Heart left ventricle (tissue), 16 donors: ENCODE results near the gene RPL7A. TPM values are rescaled to one million over a fixed set of nuclear protein-coding genes. Genes with fewer than 3 reads are reported as not detected.
"Not testable (repeated sequence)": the region's sequence is repeated elsewhere in the genome, so short reads cannot be mapped to it uniquely, and the experiment has no call there.

Experiments used
- ATAC-seq, 4 donors: fragments of 200-7000 bp; cut with Tn5 transposase; one replicate each; pipeline ENCODE4 v1.9.1; 2020 to 2022; ENCODE audit warnings: moderate library complexity in 4 of 4, mild to moderate bottlenecking in 3 of 4, moderate number of reproducible peaks in 1 of 4
- DNase-seq, 5 donors: peaks; one replicate each; pipeline ENCODE4 v3.0.0-alpha.2; 2020
- H3K27ac ChIP-seq, 12 donors: fragments of 200-600 bp; sonication (generic) in 4 of 12; one replicate each; pipeline versions ENCODE4 v1.5.0 to v1.8.0; 2016 to 2022; ENCODE audit warnings: mild to moderate bottlenecking in 2 of 12
- H3K27me3 ChIP-seq, 9 donors: fragments of 200-600 bp; sonication (generic) in 2 of 9; one replicate each; pipeline versions ENCODE4 v1.5.1 to v1.8.0; 2016 to 2022; ENCODE audit warnings: mild to moderate bottlenecking in 3 of 9
- H3K36me3 ChIP-seq, 9 donors: fragments of 200-600 bp; sonication (generic) in 2 of 9; one replicate each; pipeline versions ENCODE4 v1.5.0 to v1.8.0; 2018 to 2022; ENCODE audit warnings: mild to moderate bottlenecking in 2 of 9
- H3K4me1 ChIP-seq, 12 donors: fragments of 200-600 bp; sonication (generic) in 4 of 12; one replicate each; pipeline versions ENCODE4 v1.5.0 to v1.8.0; 2016 to 2022; ENCODE audit warnings: mild to moderate bottlenecking in 3 of 12
- H3K4me3 ChIP-seq, 12 donors: fragments of 200-600 bp; sonication (generic) in 4 of 12; one replicate each; pipeline versions ENCODE4 v1.5.0 to v1.8.0; 2017 to 2022; ENCODE audit warnings: mild to moderate bottlenecking in 9 of 12, moderate library complexity in 4 of 12
- H3K9me3 ChIP-seq, 12 donors: fragments of 200-600 bp; sonication (generic) in 4 of 12; one replicate each; pipeline versions ENCODE4 v1.5.0 to v1.8.0; 2016 to 2022; ENCODE audit warnings: mild to moderate bottlenecking in 1 of 12
- CTCF ChIP-seq, 12 donors: fragments of 200-600 bp; sonication (generic) in 4 of 12; IDR thresholded peaks; one replicate each; pipeline versions ENCODE4 v1.5.0 to v1.8.0; 2018 to 2022; ENCODE audit warnings: antibody characterized with exemption in 12 of 12, mild to moderate bottlenecking in 5 of 12
- POLR2A ChIP-seq, 2 donors: fragments of 450-650 bp; IDR thresholded peaks; one replicate each; pipeline ENCODE4 v1.6.1; 2017; ENCODE audit warnings: antibody characterized with exemption in 2 of 2, mild to moderate bottlenecking in 2 of 2, moderate library complexity in 2 of 2
- WGBS, 4 donors: extraction: QIAGEN DNeasy Blood & Tissue Kit in 2 of 4; methylation state at CpG; one replicate each; pipeline versions ENCODE4 v1.1.5 to v1.1.7; 2013 to 2018; 5-methylcytosine and 5-hydroxymethylcytosine counted together
- intact Hi-C, 10 donors: fragments of 100-400 bp; cut with DNase I; formaldehyde crosslinking; loops; one replicate each; pipeline versions ENCODE4 v1.11.1 to v1.14.2; 2022
- polyA plus RNA-seq, 2 donors: library from polyadenylated mRNA; stranded (reverse); fragments of 200-250 nt; gene quantifications; one replicate each; pipeline ENCODE4 v1.2.3, GENCODE V29; 2013
- total RNA-seq, 9 donors: library from RNA; depleted of rRNA in 2 of 9; stranded (reverse); fragments of >200 nt in 2 of 9; fragmentation: NEBNext Ultra II Directional in 3 of 9; extraction: Animal tissue kit (Norgen Biotek cat#: 25700) in 3 of 9; gene quantifications; one replicate each; pipeline versions ENCODE4 v1.1.0 to v1.2.4, GENCODE V29; 2016 to 2023
- donor health status: ischemic (EF 13 %, LVEDD 7.1; RV severe dilation, severe dysfunction).
- donor health status: healthy with polysubstance abuse.
- donor health status: DM: no; HTN: yes; CAD: no.
- donor health status: DM: no; HTN: no; CAD: no.
- donor health status: ischemic (EF 25% LVEDD 6.9; RV normal size, moderate dysfunction).
- donor health status: ischemic (EF 25% LVEDD 5.7; RV mildly dilated, moderate dysfunction).
- donor health status: healthy.
- donor health status: DM: yes; HTN: yes; CAD: no.
- donor health status: ischemic (EF 35%, LVEDD 5.7; RV mildly dilated, moderate dysfunction).
- donor health status: nonischemic (EF 11% LVEDD 7.7; RV severe dilation, severe dysfunction).
- donor health status: DM: yes; HTN: yes; CAD: no.
- donor health status: PGD.
- donor health status: ischemic (EF 29% LVEDD 5.4; RV normal size, mild dysfunction).
- donor health status: nonischemic (EF 23%, LVEDD 6.1; RV moderate dilation, normal function).

The RPL7A gene
- total and polyA plus RNA-seq, 11 donors, result 845 to 2,727 (median 1,045) TPM

- peak; percentile 94 to 98 (median 98) for ATAC-seq
- Histone ChIP-seq H3K9me3 (peaks cover 0 to 10% (median 0%) of the 10 kb centered on the region in 12 donors), H3K4me1 (peaks cover 3 to 50% (median 39%) of the 10 kb centered on the region in 12 donors), H3K36me3 (peaks cover 0 to 14% (median 5%) of the 10 kb centered on the region in 9 donors), H3K27me3 (no peaks in the 10 kb centered on the region), H3K4me3 (peak within 1 kb of the TSS; percentile 75 to 100 (median 94)), H3K27ac (peak within 1 kb of the TSS; percentile 83 to 98 (median 94))
- peak in 2 of 12 donors; percentile 4 to 11 for TF ChIP-seq CTCF (IDR thresholded peaks at IDR 0.05)
- peak in 1 of 2 donors; percentile 94 for TF ChIP-seq POLR2A (IDR thresholded peaks at IDR 0.05)
- 0 to 1% (median 0%) methylated on average over 16 to 120 of the region's 120 CpGs for WGBS, 4 donors
- intact Hi-C loops, result loop anchor here in 5 of 10 donors (1.0 to 5.0 kb wide), 7 partner anchors 19 to 83 kb away; partner anchors contain the start of genes SURF6 (in 4 of the 5), CACFD1 (in 1 of the 5), MED22 (in 1 of the 5) and REXO4 (in 1 of the 5)
- peak; percentile 95 to 99 (median 97) for DNase-seq
Observed at GRCh38 chr9:133375724-133376654, 28.0 kb downstream of the RPL7A start, which contains the start of the genes STKLD1 and SURF4. STKLD1 (plus strand) TSS chr9:133376366; CDS start chr9:133376474, 108 bp downstream. SURF4 (minus strand) TSS chr9:133376060; CDS start chr9:133375969, 91 bp downstream.

DNA sequence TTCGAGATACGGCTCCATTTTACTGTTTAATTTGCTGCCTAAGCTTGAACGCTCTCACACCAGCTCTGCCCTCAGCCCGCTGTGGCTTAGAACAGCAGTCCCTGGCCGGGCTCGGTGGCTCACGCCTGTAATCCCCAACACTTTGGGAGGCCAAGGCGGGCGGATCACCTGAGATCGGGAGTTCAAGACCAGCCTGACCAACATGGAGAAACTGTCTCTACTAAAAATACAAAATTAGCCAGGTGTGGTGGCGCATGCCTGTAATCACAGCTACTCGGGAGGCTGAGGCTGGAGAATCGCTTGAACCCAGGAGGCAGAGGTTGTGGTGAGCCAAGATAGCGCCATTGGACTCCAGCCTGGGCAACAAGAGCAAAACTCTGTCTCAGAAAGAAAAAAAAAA lies 29.3 kb downstream of the RPL7A start:
- H3K9me3 ChIP-seq, ATAC-seq, H3K27ac ChIP-seq, H3K4me3 ChIP-seq, H3K27me3 ChIP-seq, DNase-seq: not testable (repeated sequence)
- peaks cover 0 to 37% (median 26%) of the 10 kb centered on the region in 12 donors for H3K4me1 ChIP-seq
- WGBS, 4 donors, result 93 to 95% (median 94%) methylated on average over 14 of the region's 14 CpGs
- intact Hi-C loops, result loop anchor here in 4 of 10 donors (2.0 to 5.0 kb wide), 5 partner anchors 20 to 82 kb away; partner anchors contain the start of genes SURF6 (in 2 of the 4), CACFD1 (in 1 of the 4), MED22 (in 1 of the 4) and REXO4 (in 1 of the 4)
- peaks cover 0 to 12% (median 5%) of the 10 kb centered on the region in 9 donors for H3K36me3 ChIP-seq

DNA sequence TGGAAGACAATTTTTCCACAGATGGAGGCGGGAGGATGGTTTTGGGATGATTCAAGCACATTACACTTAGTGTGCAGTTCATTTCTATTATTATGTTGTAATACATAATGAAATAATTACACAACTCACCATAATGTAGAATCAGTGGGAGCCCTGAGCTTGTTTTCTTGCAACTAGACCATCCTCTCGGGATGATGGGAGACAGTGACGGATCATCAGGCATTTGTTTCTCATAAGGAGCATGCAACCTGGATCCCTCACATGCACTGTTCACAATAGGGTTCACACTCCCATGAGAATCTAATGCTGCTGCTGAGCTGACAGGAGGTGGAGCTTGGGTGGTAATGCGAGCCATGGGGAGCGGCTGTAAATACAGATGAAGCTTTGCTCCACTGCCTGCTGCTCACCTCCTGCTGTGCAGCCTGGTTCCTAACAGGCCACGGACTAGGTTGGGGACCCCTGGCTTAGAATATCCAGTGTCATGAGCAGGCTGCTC lies 29.8 kb downstream of the RPL7A start:
- intact Hi-C loops, result loop anchor here in 4 of 10 donors (2.0 to 5.0 kb wide), 5 partner anchors 21 to 81 kb away; partner anchors contain the start of genes SURF6 (in 2 of the 4), CACFD1 (in 1 of the 4), MED22 (in 1 of the 4) and REXO4 (in 1 of the 4)
- Histone ChIP-seq H3K36me3 (peaks cover 0 to 11% (median 4%) of the 10 kb centered on the region in 9 donors), H3K4me1 (peaks cover 0 to 32% (median 22%) of the 10 kb centered on the region in 12 donors), H3K4me3 (no peak overlapping the region), H3K27ac (no peak overlapping the region), H3K27me3 (no peaks in the 10 kb centered on the region), H3K9me3 (peaks cover 0 to 10% (median 0%) of the 10 kb centered on the region in 12 donors)
- ATAC-seq, result no peak
- no peak for TF ChIP-seq POLR2A (IDR thresholded peaks at IDR 0.05)
- no peak for TF ChIP-seq CTCF (IDR thresholded peaks at IDR 0.05)
- DNase-seq, result no peak
- WGBS, 4 donors, result 74 to 85% (median 81%) methylated on average over 5 to 6 of the region's 6 CpGs

DNA sequence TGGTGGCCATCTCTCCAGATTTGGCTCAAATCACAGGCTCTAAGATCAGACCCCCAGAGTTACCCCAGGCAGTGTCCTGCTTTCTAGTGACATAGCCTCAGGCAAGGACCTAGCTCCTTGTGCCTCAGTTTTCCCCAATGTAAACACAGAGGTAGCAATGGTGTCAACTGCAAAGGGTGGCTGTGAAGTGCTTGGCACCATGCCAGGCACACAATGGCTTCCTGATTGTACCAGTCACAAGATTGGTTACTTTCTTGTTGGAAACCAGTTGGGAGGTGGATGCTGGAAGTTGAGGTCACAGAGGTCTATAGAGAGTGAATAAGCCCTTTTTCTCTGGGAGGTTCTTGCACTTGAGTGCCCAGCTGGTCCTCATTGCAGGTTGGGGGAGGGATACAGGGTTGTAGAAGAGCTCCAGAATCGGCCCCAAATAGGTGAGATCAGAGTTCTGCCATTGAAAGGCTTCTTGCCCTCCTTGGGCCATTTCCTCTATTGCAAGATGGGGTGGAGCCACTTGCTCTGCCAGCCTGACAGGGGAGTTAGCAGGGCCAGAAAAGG lies 30.5 kb downstream of the RPL7A start:
- 92 to 100% (median 95%) methylated on average over 1 of the region's 1 CpG for WGBS, 4 donors
- no peak overlapping the region for H3K4me3 ChIP-seq

More for the DNA sequence above, 30.5 kb downstream of the RPL7A start:
- H3K27ac ChIP-seq, result no peak overlapping the region
- intact Hi-C loops, result loop anchor here in 3 of 10 donors (5.0 kb wide), 2 partner anchors 39 to 41 kb away; partner anchors contain the start of genes SURF6 (in 2 of the 3) and REXO4 (in 1 of the 3)
- no peak for TF ChIP-seq CTCF (IDR thresholded peaks at IDR 0.05)
- TF ChIP-seq POLR2A (IDR thresholded peaks at IDR 0.05), result no peak
- ATAC-seq (no peak), DNase-seq (no peak)
- peaks cover 0 to 25% (median 16%) of the 10 kb centered on the region in 12 donors for H3K4me1 ChIP-seq
- peaks cover 0 to 10% (median 0%) of the 10 kb centered on the region in 12 donors for H3K9me3 ChIP-seq
- H3K27me3 ChIP-seq, result no peaks in the 10 kb centered on the region
- peaks cover 0 to 4% (median 0%) of the 10 kb centered on the region in 9 donors for H3K36me3 ChIP-seq
